Measurements from ENCODE around the gene ELF2.
"Not testable (repeated sequence)": the region's sequence is repeated elsewhere in the genome, so short reads cannot be mapped to it uniquely, and the experiment has no call there.

Gene ELF2

GRCh38 chr4:139078926-139079325 lies 98.1 kb downstream of the ELF2 start:
- DNase-seq (ENCODE audit: low read depth), result no peak

GRCh38 chr4:139077567-139078355 lies 99.3 kb downstream of the ELF2 start:
- DNase-seq (ENCODE audit: low read depth), result no peak

- no peak for DNase-seq (ENCODE audit: low read depth)
Observed at GRCh38 chr4:139076016-139076744, 100.8 kb downstream of the ELF2 start.

- no peak for DNase-seq (ENCODE audit: low read depth)
Observed at GRCh38 chr4:139060591-139060990, 116.4 kb downstream of the ELF2 start.

GRCh38 chr4:139059026-139059425 lies 118.0 kb downstream of the ELF2 start:
- not testable (repeated sequence) for DNase-seq (ENCODE audit: low read depth)

- DNase-seq (ENCODE audit: low read depth), result no peak
Observed at GRCh38 chr4:139054791-139055505, 122.1 kb downstream of the ELF2 start.

DNA sequence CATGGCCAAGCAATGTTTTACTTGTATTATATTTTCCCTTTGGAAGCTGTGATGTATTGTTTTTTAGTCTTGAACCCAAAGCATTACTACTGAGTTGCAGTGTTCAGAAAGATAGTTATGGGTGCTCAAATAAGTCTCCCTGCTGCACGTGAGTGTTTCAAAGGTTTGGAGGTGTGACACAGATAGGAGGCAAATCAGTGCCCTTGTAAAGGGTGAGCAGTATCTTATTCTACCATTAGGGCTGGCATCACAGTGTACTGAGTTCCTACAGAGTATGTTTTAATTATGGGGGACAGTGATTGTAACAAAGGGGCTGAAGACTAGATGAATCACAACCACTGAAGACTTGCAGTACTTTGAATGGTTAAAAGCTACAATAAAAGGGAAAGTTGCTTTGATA lies 123.1 kb downstream of the ELF2 start:
- DNase-seq (ENCODE audit: low read depth), result no peak

- DNase-seq (ENCODE audit: low read depth), result no peak
Observed at GRCh38 chr4:139050446-139050845, 126.6 kb downstream of the ELF2 start.

DNA sequence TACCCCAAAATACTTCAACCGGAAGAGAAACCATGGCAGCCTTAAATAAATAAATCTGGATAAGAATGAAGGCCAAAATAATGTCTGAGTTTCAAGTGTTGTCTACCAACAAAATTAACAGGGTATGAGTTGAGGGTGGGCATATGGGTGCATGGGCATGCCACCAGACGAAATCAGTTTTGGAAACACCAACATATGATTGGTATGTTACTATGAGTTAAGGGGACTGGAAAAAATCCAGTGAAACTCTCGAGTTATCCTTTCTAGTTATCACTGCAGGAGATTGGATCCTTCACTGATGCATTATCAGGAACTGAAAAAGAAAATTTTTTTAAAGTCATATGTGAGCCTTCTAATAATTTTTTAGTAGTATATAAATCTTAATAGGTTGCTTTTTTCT lies 129.0 kb downstream of the ELF2 start:
- DNase-seq (ENCODE audit: low read depth), result no peak

DNA sequence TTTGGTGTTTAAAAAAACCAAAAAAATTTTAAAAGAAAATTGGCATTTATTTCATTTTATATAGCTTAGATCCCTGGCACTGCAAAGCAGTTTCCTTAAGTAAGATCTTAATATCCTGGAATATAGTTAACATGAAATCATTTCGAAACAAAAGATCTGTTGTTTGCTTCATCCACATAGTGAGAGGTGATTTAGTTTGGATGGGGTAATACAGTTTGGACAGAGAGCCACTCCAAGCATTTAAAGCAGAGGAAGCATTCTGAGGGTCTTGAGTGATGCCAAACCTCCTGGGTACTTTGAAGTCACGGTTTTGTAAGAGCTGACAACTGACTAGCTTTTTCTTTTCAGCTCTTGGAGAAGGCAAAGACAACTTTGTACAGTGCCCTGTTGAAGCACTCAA lies 132.7 kb downstream of the ELF2 start:
- DNase-seq (ENCODE audit: low read depth), result no peak

DNA sequence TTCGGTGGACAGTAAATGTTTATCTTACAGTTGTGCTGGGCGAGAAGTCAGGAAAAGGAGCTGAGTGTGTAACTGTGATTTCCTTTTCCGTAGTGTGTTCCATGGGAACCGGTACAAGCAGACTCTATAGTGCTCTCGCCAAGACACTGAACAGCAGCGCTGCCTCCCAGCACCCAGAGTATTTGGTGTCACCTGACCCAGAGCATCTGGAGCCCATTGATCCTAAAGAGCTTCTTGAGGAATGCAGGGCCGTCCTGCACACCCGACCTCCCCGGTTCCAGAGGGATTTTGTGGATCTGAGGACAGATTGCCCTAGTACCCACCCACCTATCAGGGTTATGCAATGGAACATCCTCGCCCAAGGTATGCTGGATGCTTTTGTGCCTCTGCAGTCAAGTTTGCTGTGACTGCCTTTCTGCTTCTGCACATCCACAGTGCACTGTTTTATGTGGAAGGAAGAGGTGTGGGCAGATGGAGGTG lies 134.0 kb downstream of the ELF2 start:
- DNase-seq (ENCODE audit: low read depth), result no peak

- DNase-seq (ENCODE audit: low read depth), result no peak
Observed at GRCh38 chr4:139038874-139039443, 138.1 kb downstream of the ELF2 start.

- no peak for DNase-seq (ENCODE audit: low read depth)
Observed at GRCh38 chr4:139036885-139037284, 140.1 kb downstream of the ELF2 start.

GRCh38 chr4:139035650-139036049 lies 141.4 kb downstream of the ELF2 start:
- DNase-seq (ENCODE audit: low read depth), result no peak

GRCh38 chr4:139030614-139031235 lies 146.3 kb downstream of the ELF2 start:
- peak; percentile 57 for DNase-seq (ENCODE audit: low read depth)

GRCh38 chr4:139029866-139030363 lies 147.1 kb downstream of the ELF2 start:
- not testable (repeated sequence) for DNase-seq (ENCODE audit: low read depth)

DNA sequence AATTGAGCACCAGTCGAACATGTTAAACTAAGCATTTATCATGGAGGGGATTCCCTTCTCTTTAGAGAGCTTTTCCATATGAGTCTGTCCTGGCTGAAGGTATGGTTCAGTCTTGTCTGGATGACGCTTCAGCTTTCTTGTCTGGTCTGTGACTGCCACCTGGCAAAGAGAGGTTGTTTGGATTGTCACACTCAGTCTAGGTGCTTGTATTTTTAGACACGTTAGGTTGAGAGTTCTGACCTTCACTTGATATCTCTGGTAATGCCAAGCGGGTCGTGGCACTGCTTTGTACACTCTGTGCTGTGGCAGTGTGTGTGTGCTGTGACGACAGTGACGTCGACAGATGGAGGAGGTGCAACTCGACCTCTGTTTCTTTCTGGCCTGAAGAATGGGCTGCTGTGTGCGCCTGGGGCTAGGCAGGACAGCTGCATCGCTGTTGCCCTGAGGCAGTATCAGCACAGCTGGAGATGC lies 148.8 kb downstream of the ELF2 start:
- DNase-seq (ENCODE audit: low read depth), result no peak

DNA sequence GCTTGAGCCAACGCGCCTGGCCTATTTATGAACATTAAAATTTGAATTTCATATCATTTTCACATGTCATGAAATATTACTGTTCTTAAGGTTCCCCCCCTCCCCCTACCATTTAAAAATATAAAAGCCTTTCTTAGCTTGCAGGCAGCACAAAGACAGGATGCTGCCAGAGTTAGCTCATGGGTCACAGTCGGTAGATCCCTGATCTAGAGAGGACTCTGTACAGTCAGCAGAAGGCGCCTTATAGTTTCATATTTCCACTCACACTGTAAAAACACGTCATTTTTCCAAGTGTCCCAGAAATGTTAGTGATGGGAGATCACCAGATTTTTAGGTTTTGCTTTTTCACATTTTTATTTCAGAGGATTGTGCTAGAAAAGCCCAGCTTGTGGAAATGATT lies 149.2 kb downstream of the ELF2 start:
- no peak for DNase-seq (ENCODE audit: low read depth)

GRCh38 chr4:139025841-139026240 lies 151.2 kb downstream of the ELF2 start:
- no peak for DNase-seq (ENCODE audit: low read depth)

DNA sequence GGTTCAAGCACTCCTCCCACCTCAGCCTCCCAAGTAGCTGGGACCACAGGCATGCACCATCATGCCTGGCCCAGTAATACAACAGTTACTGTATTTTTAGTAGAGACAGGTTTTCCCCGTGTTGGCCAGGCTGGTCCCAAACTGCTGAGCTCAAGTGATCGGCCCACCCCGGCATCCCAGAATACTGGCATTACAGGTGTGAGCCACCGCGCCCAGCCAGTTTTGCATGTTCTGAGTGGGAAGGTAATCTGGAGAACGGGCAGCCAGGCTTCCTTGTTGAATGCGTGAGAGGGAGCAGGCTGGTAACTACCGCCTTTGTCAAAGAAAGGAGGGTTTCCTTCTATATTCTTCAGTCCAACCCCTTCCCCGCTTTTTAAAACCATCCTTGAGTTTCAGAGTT lies 152.3 kb downstream of the ELF2 start:
- no peak for DNase-seq (ENCODE audit: low read depth)

- DNase-seq (ENCODE audit: low read depth), result no peak
Observed at GRCh38 chr4:139022835-139023234, 154.2 kb downstream of the ELF2 start.

- DNase-seq (ENCODE audit: low read depth), result not testable (repeated sequence)
Observed at GRCh38 chr4:139021071-139021470, 155.9 kb downstream of the ELF2 start.
